Sigmoid colon (tissue), 3 donors: ENCODE data around the gene PTGDR2.

Experiments
- POLR2A ChIP-seq, 2 donors: fragments of 450-650 bp; IDR thresholded peaks; one replicate each; pipeline ENCODE4 v1.6.1; 2016; ENCODE audit warnings: antibody characterized with exemption in 2 of 2, mild to moderate bottlenecking in 2 of 2, moderate library complexity in 2 of 2
- TF ChIP-seq, protein P1 (sequence below), 4 experiments: fragments of 450-650 bp in 3 of 4; fragments of 200-600 bp in 1 of 4; IDR thresholded peaks; one replicate each; pipeline ENCODE4 v1.5.1; 2016 to 2019; ENCODE audit warnings: antibody characterized with exemption in 4 of 4, mild to moderate bottlenecking in 3 of 4, moderate library complexity in 2 of 4

DNA sequence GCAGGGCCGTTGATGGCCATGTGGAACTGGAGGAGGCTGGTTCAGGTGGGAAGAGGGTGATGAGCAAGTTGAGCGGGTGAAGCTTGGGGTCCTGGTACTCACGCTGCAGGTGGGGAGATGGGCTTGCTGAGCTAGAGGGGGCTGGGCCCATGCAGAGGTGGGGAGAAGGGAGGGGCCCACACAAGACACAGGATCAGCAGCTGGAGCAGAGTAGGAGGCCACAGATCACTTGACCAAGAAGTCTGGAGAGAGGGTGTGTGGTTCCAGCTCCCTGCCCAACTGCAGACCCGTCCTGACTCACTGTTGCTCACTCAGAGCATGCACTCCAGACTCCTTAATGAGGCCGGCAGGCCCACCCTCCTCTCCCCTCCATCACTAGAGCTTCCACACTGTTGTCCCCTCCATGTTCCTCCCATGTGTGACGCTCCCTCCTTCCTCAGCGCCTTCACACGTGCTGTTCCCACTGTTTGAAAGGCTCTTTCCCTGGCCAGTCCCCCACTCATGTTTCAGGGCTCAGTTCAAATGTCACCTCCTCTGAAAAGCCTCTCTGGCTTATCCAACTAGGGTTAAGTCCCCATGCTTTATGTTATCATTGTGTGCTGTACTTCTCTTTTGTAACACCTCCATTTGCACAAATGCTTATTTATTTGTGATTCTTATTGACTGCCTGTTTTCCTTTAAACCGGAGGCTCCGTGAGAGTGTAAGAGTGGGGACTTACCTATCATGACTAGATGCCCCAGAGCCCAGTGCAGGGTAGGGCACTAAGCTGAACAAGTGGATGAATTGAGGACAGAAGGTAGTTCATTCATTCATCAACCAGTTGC, 11.5 kb downstream of the PTGDR2 start:
- TF ChIP-seq POLR2A (IDR thresholded peaks at IDR 0.05), result no peak
- TF ChIP-seq, protein P1, sequence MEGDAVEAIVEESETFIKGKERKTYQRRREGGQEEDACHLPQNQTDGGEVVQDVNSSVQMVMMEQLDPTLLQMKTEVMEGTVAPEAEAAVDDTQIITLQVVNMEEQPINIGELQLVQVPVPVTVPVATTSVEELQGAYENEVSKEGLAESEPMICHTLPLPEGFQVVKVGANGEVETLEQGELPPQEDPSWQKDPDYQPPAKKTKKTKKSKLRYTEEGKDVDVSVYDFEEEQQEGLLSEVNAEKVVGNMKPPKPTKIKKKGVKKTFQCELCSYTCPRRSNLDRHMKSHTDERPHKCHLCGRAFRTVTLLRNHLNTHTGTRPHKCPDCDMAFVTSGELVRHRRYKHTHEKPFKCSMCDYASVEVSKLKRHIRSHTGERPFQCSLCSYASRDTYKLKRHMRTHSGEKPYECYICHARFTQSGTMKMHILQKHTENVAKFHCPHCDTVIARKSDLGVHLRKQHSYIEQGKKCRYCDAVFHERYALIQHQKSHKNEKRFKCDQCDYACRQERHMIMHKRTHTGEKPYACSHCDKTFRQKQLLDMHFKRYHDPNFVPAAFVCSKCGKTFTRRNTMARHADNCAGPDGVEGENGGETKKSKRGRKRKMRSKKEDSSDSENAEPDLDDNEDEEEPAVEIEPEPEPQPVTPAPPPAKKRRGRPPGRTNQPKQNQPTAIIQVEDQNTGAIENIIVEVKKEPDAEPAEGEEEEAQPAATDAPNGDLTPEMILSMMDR (IDR thresholded peaks at IDR 0.05), result no peak
